ENCODE data around the gene CDH1.

The CDH1 gene

DNA sequence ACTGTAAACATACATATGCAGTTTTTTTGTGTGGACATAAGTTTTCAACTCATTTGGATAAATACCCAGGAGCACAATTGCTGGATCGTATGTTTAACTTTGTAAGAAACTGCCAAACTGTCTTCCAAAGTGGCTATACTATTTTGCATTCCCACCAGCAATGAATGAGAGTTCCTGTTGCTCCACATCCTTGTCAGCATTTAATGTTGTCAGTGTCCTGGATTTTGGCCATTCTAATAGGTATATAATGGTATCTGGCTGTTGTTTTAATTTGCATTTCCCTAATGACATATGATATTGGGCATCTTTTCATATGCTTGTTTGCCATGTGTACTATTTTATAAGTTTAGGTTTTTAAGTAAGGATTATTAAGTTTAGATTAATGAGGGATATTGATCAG is 120.4 kb downstream of the CDH1 start:
- DNase-seq (ENCODE audit: low read depth), result no peak

DNA sequence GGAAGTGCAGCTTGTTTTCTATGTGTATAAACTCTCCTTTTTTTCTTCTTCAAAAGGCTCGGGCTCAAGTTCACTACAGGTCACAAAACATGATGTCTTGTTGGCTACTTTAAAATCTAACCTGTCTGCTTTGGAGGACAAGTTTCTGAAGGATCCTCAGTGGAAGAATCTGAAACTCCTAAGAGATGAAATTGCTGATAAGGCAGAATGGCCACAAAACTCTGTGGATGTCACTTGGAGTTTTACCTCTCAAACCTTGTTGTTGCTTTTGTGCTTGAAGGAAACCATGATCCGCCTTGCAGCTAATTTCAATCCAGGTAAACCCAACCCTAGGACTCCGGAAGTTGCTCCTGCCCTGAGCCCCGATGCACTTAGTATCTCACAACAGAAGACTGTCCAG is 122.7 kb downstream of the CDH1 start:
- no peak for DNase-seq (ENCODE audit: low read depth)

DNA sequence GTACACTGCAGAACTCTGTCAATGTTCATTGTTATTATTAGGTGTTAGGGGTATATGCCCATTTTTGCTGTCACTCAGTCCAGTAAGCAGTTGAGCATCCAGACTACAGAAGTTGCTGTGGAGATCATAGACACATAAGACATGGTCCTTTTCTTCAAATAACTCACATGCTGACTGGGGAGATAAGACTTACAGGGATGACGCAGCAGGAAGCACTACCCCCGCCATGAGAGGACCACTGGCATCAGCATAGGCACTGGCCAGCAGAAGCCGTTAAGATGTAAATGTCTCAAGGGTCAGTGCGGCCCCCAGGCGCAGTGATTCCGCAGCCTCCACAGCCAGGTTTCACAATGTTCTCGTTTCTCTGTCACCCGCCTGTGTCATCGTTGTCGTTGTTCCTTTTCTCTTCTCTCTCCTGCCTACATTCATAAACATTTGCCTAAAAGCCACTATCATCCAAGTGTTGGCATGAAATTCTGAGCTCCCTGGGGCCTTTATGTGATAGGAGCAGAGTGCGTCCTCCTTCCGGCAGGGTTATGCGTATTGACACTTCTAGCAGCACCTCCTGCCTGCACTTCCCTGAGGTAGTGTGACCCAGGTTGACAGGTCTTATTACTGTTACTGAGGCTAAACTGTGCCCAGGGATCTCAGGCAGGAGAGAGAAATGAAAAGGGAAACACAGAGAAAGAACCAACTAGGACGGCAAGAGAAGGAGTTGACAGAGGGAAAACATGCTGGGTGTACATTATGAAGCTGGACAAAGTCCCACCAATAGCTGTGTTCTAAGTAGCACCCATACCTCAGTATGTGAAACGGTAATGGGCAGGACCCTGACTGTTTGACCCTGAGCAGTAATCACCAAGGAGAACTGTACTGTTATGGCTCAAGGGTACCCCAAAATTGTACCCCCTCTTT is 124.1 kb downstream of the CDH1 start:
- DNase-seq (ENCODE audit: low read depth), result no peak

DNA sequence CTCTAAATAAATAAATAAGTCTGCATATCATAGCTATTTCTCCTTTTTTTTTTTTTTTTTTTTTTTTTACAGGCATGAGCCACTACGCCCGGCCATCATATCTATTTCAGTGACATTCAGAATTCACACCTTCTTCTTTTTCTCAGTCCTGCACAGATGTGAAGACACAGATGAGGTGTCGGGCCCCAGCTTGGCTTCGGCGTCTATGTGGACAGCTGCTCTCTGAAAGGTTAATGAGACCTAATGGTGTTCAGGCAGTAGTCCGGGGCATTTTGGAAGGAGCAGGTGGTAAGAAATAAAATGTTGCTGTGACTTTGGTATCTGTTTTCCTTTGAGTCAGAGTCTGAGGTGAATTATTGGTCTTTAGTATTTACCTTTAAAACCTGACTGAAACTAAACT is 129.8 kb downstream of the CDH1 start:
- no peak for DNase-seq (ENCODE audit: low read depth)

DNA sequence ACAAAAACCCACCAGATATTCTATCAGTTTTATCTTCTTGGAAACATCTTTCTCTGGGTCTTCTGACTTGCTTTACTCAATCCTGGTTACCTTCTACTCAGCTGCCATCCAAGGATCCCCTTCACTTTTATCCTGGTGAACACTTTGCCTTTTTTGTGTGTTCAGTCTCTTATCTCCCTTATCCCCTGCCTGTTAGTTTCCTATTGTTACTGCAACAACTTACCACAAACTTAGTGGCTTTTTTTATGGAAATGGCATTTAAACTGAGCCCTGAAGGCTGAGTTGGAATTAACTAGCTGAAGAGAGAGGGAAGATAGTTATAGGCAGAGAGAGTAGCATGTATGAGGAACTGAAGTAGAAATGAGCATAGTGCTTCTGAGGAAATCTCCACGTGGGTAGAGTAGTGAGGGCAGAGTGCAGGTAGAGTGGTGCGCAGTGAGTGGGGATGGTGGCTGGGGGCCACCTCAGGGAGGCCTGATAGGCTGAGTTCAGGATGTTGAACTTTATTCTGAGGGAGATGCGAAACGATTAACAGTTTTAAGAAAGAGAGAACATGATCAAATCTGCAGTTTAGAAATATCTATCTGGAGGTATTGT is 132.5 kb downstream of the CDH1 start:
- no peak for DNase-seq (ENCODE audit: low read depth)

DNA sequence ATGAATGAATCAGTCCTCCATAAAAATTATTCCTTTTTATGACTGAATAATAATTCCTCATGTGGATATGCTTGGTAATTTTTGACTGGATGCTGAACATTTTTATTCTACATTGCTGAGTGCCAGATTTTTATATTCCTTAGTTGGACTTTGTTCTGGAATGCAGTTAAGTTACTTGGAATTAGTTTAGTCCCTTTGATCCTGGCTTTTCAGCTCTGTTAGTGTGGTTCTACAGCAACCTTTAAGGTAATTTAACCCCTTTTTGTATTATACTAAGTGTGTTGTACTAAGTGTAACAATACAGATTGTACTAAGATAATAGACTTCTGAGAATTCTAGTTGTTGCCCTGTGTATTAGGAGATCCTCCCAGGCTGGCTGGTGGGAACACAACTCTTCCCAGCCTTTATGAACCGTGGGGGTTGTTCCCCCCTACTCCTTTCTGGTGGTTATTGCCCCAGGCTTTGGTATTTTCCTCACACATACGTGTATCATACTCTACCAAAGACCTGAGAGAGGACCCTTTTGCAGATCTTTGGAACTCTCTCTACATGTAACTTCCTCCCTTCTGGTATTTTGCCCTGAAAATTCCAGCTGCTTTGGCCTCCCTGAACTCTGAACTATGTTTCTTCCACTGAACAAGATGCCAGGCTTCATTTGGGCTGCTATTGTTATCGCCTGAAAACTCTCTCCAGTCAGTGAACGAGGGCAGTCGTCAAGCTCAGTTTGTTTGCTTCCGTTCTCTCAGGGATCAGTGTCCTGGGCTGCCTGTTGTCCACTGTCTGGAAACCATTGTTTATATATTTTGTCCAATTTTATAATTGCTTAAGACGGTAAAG is 136.8 kb downstream of the CDH1 start:
- no peak for DNase-seq (ENCODE audit: low read depth)

DNA sequence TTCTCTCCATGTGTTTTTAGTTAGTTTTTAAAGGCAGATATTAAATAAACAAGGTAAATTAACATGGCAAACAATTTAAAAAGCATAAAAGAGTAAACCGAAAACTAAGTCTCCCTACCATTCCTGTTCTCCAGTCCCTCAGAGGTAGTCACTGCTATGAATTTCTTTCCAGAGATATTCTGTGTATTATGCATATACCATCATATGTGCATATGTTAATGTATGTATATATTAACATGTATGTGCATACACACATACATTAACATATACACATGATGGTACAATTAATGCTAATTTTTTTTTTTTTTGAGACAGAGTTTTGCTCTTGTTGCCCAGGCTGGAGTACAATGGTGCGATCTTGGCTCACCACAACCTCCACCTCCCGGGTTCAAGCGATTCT is 138.8 kb downstream of the CDH1 start:
- no peak for DNase-seq (ENCODE audit: low read depth)

DNA sequence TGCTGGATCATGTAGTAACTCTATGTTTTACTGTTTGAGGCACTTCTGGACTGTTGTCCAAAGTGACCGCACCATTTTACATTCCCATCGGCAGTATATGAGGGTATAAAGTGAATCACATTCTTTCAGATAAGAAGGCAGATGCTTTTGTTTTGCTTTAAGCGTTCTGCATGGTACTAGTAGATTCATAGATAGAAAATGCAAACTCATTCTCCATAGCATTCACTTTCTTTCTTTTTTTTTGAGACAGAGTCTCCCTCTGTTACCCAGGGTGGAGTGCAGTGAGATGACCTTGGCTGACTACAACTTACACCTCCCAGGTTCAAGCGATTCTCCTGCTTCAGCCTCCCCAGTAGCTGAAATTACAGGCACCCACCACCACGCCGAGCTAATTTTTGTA is 146.6 kb downstream of the CDH1 start:
- DNase-seq (ENCODE audit: low read depth), result no peak

DNA sequence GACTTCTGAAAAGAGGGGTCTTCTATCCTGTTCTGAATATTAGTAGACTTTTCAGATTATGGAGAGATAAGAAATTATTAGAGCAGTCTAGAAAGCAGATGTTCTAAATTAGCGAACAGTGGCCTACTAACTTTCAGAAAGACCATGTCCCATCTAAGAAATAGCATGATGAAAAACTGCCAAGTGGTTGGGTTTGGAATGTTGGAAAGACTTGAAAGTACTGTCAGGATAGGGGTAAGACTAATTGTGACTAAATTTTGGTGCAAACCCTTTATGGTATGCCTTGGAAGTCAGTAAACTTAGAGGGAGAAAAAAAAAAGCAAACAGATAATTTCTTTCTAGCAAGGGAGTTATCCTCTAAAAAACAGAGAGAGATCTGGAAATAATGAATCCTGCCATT is 147.3 kb downstream of the CDH1 start:
- DNase-seq (ENCODE audit: low read depth), result no peak
